Measurements from ENCODE around the gene AFAP1L1. TPM values are rescaled to one million over a fixed set of nuclear protein-coding genes. Genes with fewer than 3 reads are reported as not detected.

The AFAP1L1 gene
- total and polyA plus RNA-seq, 9 of the 15 experiments (the other 6 are each of a cell fraction or from before 2014, with no cell fraction given): 0.01 to 0.12 (median 0.03) TPM; not detected in 4

- TF ChIP-seq ZNF318 (IDR thresholded peaks at IDR 0.05; ENCODE audit: borderline replicate concordance in 1 of 2, low read depth in 1 of 2) (no peak), PHB2 (IDR thresholded peaks at IDR 0.05; ENCODE audit: low read depth) (no peak), DNMT1 (IDR thresholded peaks at IDR 0.05) (no peak), HBP1 (CRISPR knock-in tag; IDR thresholded peaks at IDR 0.05) (no peak), TCF7 (IDR thresholded peaks at IDR 0.05; ENCODE audit: borderline replicate concordance) (no peak), BCOR (IDR thresholded peaks at IDR 0.05) (peak; percentile 43; the same call in 1 of the 2 replicates), ZBTB33 (CRISPR knock-in tag; IDR thresholded peaks at IDR 0.05) (no peak), DLX4 (CRISPR knock-in tag; IDR thresholded peaks at IDR 0.05) (no peak), SFPQ (IDR thresholded peaks at IDR 0.05; ENCODE audit: low read depth, low read length) (no peak)
Observed at GRCh38 chr5:149366169-149366729, 94.6 kb downstream of the AFAP1L1 start (continued).

Measured in K562 (cell line).